ENCODE measurements around the gene ELOVL4. TPM values are rescaled to one million over a fixed set of nuclear protein-coding genes. Genes with fewer than 3 reads are reported as not detected.

The ELOVL4 gene
- total RNA-seq, 4 donors from 2014 or later: 0.67 to 1.1 (median 0.85) TPM; not detected in 1

DNA sequence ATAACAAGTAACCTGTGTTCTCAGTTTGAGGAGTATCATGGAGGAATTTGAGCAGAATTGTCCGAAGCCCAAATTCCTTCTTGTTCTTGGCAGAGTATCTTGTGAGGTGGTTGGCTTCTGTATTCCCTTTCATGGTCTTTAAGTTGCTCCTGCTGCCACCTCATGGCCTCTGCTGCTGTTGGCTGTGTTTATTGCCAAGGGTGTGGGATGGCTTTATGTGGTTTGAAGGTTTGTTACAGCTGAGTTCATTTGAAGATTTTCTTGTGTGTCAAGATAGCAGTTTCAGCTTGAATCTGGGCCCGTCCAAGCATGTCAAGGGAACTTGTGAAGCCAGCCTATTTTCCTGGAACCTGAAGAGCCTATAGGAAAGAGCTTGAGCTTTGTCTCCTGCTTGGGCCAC lies 36.9 kb upstream of the ELOVL4 start:
- no peak overlapping the region for H3K27ac ChIP-seq
- no peak for DNase-seq
- no peak overlapping the region for H3K4me3 ChIP-seq
- no peaks in the 10 kb centered on the region for H3K36me3 ChIP-seq
- no peaks in the 10 kb centered on the region for H3K4me1 ChIP-seq
- H3K27me3 ChIP-seq: no peaks in the 10 kb centered on the region
- TF ChIP-seq POLR2A (IDR thresholded peaks at IDR 0.05): no peak
- TF ChIP-seq, protein P1, sequence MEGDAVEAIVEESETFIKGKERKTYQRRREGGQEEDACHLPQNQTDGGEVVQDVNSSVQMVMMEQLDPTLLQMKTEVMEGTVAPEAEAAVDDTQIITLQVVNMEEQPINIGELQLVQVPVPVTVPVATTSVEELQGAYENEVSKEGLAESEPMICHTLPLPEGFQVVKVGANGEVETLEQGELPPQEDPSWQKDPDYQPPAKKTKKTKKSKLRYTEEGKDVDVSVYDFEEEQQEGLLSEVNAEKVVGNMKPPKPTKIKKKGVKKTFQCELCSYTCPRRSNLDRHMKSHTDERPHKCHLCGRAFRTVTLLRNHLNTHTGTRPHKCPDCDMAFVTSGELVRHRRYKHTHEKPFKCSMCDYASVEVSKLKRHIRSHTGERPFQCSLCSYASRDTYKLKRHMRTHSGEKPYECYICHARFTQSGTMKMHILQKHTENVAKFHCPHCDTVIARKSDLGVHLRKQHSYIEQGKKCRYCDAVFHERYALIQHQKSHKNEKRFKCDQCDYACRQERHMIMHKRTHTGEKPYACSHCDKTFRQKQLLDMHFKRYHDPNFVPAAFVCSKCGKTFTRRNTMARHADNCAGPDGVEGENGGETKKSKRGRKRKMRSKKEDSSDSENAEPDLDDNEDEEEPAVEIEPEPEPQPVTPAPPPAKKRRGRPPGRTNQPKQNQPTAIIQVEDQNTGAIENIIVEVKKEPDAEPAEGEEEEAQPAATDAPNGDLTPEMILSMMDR (IDR thresholded peaks at IDR 0.05): no peak
- no peaks in the 10 kb centered on the region for H3K9me3 ChIP-seq

- no peaks in the 10 kb centered on the region for H3K4me1 ChIP-seq
- H3K9me3 ChIP-seq: no peaks in the 10 kb centered on the region
- no peak overlapping the region for H3K4me3 ChIP-seq
Observed at GRCh38 chr6:79981652-79982051, 34.3 kb upstream of the ELOVL4 start.

DNA sequence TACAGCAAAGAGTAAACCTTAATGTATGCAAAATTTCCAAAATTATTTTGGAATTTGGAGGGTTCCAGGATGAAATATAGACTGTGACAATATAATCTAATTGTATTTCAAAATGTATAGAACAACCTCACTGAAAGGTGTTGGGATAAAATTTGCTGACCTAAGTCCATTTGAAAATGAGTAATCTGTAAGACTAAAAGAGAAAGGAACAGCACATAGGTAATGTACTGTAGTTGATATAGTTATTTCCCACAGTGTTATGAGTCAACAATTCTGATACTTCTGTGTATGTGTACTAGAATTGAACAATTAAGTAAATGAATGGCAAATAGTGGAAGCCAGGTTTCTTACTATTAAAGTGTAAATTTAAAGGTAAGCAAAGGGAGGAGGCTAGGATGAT lies 23.8 kb upstream of the ELOVL4 start:
- Histone ChIP-seq H3K4me3 (no peak overlapping the region), H3K9me3 (no peaks in the 10 kb centered on the region), H3K36me3 (no peaks in the 10 kb centered on the region), H3K27ac (no peak overlapping the region), H3K4me1 (no peaks in the 10 kb centered on the region), H3K27me3 (no peaks in the 10 kb centered on the region)
- DNase-seq: no peak
- TF ChIP-seq, protein P1 (IDR thresholded peaks at IDR 0.05): no peak
- TF ChIP-seq POLR2A (IDR thresholded peaks at IDR 0.05): no peak

More at GRCh38 chr6:79981652-79982051, 34.3 kb upstream of the ELOVL4 start:
- no peak for DNase-seq
- TF ChIP-seq, protein P1 (IDR thresholded peaks at IDR 0.05): no peak
- no peak for TF ChIP-seq POLR2A (IDR thresholded peaks at IDR 0.05)
- H3K27ac ChIP-seq: no peak overlapping the region
- no peaks in the 10 kb centered on the region for H3K27me3 ChIP-seq
- no peaks in the 10 kb centered on the region for H3K36me3 ChIP-seq

DNA sequence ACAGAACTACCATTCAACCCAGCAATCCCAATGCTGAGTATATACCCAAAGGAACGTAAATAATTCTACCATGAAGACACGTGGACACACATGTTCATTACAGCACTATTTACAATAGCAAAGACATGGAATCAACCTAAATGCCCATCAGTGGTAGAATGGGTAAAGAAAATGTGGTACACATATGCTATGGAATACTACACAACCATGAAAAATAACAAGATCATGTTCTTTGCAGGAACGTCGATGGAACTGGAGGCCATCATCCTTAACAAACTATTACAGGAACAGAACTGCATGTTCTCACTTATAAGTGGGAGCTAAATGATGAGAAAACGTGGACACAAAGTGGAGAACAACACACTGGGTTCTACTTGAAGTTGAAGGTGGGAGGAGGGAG lies 22.4 kb upstream of the ELOVL4 start:
- Histone ChIP-seq H3K27me3 (no peaks in the 10 kb centered on the region), H3K4me1 (no peaks in the 10 kb centered on the region), H3K4me3 (no peak overlapping the region), H3K36me3 (no peaks in the 10 kb centered on the region), H3K27ac (no peak overlapping the region), H3K9me3 (no peaks in the 10 kb centered on the region)
- DNase-seq: no peak
- TF ChIP-seq POLR2A (IDR thresholded peaks at IDR 0.05): no peak
- TF ChIP-seq, protein P1 (IDR thresholded peaks at IDR 0.05): no peak

DNA sequence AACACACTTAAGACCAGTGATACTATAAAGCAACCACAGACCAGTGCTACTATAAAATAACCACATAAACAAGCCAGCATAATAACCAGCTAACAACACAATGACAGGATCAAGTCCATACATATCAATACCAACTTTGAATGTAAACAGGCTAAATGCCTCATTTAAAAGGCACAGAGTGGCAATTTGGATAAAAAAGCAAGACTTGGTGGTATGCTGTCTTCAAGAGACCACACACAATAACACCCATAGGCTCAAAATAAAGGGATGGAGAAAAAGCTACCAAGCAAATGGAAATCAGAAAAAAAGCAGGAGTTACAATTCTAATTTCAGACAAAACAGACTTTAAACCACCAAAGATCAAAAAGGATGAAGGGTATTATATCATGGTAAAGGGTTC lies 19.8 kb upstream of the ELOVL4 start:
- no peaks in the 10 kb centered on the region for H3K9me3 ChIP-seq
- H3K27me3 ChIP-seq: no peaks in the 10 kb centered on the region
- DNase-seq: no peak
- TF ChIP-seq, protein P1 (IDR thresholded peaks at IDR 0.05): no peak
- no peak for TF ChIP-seq POLR2A (IDR thresholded peaks at IDR 0.05)
- H3K4me3 ChIP-seq: no peak overlapping the region
- H3K27ac ChIP-seq: no peak overlapping the region
- no peaks in the 10 kb centered on the region for H3K36me3 ChIP-seq
- no peaks in the 10 kb centered on the region for H3K4me1 ChIP-seq

DNA sequence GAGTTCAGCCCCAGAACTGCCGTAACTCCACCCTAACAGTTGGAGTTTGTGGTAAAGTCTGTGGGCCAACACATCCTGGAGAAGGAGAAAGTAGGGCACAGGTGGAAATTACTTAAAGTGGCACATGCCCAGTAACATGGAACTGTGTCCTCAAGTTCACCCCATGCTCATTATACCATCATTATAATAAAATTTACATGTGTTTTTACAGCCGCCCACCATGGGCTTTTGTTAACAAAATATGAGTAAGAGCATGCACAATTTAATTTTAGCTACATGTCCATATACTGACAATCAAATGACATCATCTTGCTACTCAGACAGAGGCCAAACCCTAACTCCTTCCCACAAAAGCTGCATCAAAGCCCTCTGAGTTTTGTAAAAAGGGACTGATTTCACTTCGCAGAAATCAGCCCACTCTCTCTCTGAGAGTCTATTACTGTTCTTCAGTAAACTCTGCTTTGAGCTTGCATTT lies 17.3 kb upstream of the ELOVL4 start:
- Histone ChIP-seq H3K27me3 (no peaks in the 10 kb centered on the region), H3K4me3 (no peak overlapping the region), H3K36me3 (no peaks in the 10 kb centered on the region), H3K27ac (no peak overlapping the region), H3K9me3 (no peaks in the 10 kb centered on the region), H3K4me1 (no peaks in the 10 kb centered on the region)
- no peak for DNase-seq
- TF ChIP-seq, protein P1 (IDR thresholded peaks at IDR 0.05): no peak
- no peak for TF ChIP-seq POLR2A (IDR thresholded peaks at IDR 0.05)
